Right lobe of liver (tissue), 4 donors: ENCODE measurements around the gene DYDC2.

ENCODE experiments used
- CTCF ChIP-seq, 4 donors: fragments of 200-600 bp in 3 of 4; fragments of 450-650 bp in 1 of 4; IDR thresholded peaks; one replicate each; pipeline versions ENCODE4 v1.5.1 to v1.8.0; 2016 to 2022; ENCODE audit warnings: antibody characterized with exemption in 4 of 4, mild to moderate bottlenecking in 2 of 4
- POLR2A ChIP-seq: fragments of 450-650 bp; IDR thresholded peaks from one replicate; pipeline ENCODE4 v1.6.1; 2017; ENCODE audit warnings: antibody characterized with exemption, mild to moderate bottlenecking
- donor health status: DM: no; HTN: no; CAD: no.
- donor health status: DM: no; HTN: no; CAD: no.
- donor health status: DM: no; HTN: yes; CAD: no.

- TF ChIP-seq CTCF (IDR thresholded peaks at IDR 0.05) (no peak), POLR2A (no peak)
Observed at GRCh38 chr10:80351220-80351619, 5.4 kb upstream of the DYDC2 start.
